Measurements from ENCODE around the gene NCKAP5.

DNA sequence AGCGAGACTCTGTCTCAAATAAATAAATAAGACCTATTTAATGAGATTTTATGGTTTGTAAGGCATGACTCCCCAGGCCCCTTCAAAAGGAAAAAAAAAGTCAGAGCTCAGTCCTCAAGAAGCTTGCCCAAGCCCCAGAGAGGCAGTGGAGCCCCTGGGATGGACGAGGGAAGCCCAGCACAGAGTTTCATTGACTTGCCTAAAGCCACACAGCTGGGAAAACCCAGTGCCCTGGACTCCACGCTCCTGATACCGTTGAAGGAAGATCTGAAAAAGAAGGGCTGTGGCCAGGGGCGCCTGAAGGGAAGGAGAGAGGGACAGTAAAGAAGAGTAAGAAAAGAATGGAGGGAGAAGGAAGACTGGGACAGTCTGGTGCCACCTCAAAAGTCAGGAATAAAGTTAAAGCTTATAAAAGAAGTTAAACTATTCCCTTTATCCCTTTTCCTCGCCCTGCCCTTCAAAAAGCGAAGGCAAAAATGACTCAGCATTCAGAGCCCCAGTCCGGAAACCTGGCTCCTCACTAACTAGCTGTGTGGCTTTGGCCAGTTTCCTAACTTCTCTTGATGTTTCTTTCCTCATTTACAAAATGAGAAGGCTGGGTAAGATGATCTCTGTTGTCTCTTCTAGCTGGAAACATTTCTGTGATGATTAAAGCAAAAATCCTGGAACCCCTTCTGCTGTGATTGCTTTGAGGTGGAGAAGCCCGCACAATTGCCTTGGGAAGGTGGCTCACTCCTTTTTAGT is 945.0 kb downstream of the NCKAP5 start:
- TF ChIP-seq CTCF (IDR thresholded peaks at IDR 0.05; ENCODE audit: low read length) (no peak), EZH2 (IDR thresholded peaks at IDR 0.05; ENCODE audit: borderline replicate concordance, low read length) (no peak)
